Ecto neural progenitor cell (in vitro differentiated cells): Measurements from ENCODE around the gene RASAL2.

Experiments used
- DNase-seq: peaks from one replicate; pipeline ENCODE4 v3.0.0-alpha.2; 2018; ENCODE audit warnings: low spot score

Gene RASAL2

DNA sequence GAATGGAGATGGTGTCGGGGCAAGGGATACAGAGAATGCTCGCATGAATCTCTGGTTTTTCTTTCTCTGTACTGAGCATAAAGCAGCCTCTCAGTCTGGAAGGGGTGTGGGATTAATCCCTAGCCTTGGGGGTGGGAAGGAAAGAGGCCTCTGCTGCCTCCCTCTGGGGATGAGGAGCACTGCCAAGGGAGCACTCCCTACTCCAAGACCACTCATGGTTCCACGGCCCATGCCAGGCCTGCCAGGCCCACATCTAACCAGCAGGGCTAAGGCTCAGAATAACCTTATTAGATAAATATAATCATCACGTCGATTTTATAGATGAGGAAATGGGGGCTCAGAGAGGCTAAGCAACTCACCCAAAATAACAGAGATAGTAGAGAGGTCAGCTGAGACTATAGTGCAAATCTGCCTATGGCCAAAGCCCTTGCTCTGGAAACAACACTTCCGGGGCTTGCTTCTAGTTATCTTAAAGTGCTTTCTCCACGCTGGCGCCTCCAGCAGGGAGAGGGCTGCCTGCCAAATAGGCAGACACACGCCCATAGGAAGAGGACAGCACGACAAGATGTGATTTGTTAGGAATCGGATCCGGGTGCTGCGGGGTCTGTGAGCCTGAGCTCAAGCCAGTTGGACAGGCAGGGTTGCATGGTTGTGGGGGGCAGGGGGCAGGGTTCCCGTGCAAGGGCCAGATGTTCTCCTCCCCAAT lies 419.5 kb downstream of the RASAL2 start:
- DNase-seq, result no peak

DNA sequence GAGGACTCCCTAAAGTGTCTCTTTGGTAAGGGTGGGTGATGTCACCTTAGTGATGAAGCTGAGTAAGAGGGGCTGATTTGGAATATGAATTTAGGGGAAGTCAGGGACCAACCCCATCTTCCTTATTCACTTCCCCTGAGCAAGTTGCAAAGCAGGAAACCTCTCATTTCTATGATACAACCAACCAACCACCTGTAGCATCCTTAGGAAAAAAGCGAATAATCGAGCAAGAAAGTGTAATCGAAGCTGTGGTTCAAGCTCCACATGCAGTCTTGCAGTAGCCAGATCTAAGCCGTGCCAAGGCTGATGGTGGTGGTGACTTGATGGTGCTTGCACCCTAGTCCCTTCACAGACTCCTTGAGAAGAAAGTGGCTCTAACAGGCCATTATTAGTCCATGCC lies 422.2 kb downstream of the RASAL2 start:
- no peak for DNase-seq

DNA sequence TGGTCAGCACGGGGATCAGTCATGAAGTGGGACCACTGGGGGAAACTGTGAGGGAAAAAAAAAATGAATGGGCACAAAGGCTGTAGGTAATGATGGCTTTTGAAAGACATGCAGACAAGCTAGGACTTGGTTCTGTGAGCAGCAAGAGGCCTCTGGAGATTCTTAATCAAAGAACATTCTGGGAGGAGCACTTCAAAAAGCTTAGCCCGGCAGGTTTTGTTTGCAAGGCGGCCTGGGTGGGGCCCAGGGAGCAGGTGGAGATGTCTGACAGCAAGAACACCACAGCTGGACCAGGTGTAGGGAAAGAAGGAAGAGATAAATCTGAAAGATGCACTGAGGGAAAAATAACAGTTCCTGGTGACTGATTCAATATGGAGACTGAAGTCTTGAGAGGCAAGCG lies 425.0 kb downstream of the RASAL2 start:
- no peak for DNase-seq

DNA sequence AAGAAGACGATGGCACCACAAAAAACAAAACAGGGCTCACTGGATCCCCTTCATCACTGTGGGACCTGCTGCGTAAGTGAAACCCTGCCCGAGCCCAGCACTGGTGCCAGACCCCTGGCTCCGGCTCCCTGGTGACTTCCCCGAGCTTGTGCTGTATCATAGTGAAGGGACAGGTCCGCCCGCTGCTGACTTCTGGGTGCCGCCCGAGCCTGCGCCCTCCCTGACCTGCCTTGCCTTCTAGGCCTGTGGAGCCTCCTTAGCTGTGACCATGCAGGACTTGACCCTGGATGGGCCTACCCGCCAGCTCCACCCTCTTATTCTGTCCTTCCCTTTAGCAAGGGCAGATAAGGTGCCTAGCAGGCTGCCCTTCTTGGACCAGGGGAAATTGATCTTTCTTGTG lies 426.9 kb downstream of the RASAL2 start:
- DNase-seq, result no peak

DNA sequence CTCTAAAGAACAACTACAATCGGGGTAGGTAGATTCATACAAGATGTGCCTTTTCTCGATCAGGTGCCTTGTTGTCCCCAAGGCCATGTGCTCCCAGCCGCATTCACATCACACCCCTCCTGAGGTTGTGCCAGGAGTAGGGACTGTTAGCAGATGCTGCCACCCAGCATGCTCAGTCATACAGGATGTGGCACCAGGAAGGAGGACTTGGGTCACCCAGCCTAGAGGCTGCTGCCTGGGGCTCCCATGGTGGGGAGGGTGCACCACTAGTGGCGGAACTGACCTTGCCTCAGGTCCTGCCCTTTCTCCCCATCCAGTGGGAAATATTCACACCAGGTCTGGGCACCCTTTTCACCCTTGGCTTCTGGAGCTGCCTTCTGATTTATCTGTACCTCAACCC lies 427.3 kb downstream of the RASAL2 start:
- DNase-seq, result no peak

DNA sequence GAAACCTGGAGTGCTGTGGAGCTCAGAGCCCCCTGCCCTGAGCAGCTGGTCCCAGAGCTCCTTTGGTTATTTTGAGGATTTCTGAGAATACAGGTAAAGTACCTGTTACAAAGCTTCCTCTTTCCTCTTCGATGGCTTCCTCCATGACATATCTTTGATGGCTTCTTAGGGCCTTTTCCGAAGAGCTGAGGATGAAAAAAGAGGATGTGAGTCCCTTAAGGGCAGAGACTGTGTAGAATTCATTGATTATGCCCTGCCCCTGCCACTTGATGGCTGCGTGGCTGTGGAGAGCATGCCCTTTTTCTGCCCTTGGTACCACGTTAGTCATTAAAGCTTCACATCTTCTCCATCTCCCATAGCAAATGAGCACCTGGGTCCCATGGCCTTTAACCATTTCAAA lies 433.2 kb downstream of the RASAL2 start:
- no peak for DNase-seq

DNA sequence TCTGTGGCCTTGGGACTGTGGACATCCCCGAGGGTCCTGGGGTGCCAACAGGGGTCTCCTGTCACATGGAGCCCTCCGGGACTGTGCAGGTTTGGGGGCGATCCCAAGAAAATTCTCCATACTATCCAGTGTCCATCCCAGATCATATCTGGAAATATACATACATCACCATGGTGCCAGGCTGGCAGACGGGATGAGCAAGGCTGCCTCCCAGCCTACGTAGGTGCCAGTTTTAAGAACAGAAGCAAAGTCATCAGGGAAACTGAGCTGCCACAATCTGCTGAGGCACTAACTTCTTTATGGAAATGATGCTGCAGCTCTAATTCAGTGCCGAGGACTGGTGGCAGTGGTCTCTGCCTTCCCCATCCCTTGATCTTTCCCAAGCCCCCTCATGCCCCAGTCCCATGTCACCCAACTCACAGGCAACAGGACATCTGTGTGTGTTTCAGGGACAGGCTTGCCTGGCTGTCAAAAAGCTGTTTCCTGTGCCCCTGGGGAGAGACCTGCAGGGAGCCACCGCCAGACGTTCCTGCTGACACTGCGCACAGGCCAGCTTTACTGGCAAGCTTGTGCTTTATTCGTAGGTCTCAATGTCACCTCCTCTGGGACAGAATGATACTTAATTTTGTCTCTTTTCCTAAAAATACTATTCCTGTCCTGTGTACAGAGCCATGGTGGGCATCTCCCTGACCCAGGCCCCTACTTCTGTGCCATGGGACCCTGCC lies 434.5 kb downstream of the RASAL2 start:
- DNase-seq, result no peak

DNA sequence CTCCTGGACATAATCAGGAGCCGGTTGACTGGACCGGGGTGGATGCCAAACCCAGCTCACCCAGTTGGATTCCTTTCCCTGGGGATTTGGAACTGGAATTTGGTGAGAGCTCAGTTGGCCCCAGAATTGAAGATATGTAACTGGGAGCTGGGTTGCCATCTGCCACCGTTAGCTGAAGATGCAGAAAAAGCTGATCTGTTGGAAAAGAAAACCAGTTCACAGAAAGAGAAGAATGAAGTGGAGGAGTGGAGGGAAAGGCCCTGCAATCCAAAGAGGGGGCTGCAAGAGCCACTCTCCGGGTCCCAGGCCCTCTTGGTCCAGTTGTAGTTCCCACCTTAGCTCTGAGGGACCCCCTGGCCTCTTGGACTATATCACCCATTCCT lies 435.0 kb downstream of the RASAL2 start:
- no peak for DNase-seq

DNA sequence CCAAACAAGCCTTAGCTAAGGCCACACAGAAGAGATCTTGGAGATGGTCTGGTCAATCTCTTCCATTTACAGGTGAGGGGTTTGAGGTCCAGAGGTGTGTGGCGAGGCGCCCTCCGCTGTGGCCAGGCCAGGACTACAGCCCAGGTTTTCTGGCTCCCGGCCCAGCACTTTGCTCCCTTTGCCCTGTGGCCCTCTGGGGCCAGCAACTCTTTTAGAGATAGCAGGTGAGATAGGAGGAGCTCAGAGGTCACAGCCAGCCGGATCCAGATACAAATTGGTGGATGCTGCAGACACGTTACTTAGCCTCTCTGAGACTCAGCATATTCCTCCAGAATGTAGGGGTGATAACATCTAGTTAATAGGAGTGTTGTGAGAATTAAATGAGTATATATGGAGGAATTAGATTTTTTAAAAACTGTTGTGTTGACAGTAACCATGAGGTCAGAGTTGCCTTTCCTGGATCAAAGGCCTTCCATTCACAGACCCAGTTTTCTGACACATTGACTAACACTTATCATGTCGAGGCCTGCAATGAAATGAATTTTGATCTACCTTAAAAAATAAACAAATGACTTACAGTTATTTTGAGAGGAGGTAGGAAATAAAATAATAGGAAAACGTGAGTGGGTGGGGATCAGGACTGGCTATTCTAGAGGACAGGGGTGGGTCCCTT lies 435.6 kb downstream of the RASAL2 start:
- DNase-seq, result no peak

DNA sequence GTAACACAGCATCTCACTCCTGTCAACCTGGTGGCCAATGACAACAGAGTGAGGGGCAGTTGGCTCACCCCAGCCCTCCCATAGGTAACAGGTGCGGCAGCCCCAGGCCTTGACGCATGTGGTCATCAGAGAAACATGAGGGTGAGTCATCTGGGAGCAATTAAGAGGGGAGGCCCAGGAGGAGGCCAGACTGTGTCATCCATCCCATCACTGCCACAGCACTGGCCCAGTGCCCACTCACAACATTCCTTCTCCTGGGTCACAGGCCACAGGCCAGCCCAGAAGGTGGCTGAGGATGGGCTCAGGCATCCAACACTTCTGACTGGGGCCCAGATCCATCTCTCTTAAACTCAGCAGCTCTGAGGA lies 436.1 kb downstream of the RASAL2 start:
- DNase-seq, result no peak

DNA sequence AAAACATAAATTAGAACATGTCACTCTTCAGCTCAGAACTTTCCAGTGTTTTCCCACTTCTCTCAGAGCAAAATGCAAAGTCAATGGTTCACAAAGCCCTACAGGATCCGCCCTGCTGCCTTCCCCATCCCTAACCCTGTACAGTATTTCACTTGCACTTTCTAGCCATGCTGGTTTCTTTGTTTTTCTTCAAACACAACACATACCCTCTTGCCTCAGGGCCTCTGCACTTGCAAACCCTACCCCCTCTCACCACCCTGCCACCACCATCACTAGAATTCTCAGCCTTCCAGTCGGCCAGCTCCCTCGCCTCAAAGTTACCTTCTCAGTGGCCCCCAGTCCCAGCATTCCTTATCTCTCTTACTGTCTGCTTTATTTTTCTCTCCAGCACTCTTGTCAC lies 436.6 kb downstream of the RASAL2 start:
- DNase-seq, result no peak

DNA sequence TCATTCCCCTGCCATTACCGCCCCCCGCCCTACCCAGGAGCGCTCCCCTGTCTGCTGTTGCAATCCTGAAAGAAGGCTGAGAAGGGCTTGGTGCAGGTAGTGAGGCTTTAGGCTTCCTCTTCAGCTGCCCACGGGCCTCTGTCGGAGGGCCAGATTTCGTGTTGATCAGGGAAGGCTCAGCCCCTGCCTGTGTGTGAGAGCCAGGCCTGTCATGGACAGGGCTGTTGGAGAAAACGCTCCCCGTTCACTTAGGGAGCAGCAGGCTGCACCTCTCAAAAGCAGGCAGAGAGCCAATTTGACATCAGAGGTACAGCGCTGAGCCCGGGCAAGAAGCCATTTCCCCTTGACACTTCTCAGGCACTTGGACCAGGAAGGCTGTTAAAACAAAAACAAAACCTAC lies 438.0 kb downstream of the RASAL2 start:
- DNase-seq, result no peak

DNA sequence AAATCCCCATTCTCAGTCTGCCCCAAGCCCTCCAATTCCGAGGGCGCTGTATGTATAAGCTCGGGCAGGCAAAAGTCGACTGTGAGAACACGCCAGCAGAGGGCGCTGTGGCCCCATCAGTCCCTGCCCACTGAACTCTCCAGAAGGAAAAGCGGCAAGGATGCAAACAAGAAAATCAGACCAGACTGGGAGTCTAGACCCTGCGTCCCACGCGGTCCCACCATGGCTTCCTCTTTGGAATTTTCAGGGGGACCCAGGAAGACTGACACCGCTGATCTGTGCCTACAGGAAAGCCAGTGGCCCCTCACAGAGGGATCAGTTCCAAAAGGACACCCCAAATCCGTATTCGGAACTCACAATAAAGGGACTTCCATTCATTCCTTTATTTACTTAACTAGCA lies 438.5 kb downstream of the RASAL2 start:
- peak; percentile 89 for DNase-seq

DNA sequence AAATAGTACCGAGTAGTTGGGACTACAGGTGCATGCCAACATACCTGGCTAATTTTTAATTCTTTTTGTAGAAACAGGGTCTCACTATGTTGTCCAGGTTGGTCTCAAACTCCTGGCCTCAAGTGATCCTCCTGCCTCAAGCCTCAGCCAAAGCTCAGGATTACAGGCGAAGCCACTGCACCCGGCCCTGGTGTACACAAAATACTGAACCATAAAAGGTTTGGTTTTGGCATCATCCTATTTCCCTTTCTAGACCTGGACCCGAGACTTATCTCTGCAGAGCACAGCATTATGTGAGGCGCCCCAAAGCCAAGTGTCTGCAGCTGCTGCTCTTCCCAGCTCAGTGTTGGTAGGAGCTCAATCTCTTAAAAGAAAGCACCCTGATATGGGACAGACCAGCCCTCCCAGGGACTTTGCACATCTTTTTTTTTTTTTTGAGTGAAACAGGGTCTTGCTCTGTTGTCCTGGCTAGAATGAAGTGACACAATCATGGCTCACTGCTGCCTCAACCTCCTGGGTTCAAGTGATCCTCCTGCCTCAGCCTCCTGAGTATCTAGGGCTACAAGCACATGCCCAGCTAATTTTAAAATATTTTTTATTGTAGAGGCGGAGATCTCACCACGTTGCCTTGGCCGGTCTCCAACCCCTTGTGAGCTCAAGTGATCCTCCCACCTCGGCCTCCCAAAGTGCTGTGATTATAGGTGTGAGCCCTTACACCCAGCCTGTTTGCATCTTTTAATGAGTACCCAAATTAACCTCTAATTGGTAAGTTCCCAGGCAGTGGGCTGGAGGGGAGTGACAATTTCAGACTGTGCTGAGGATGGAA lies 439.4 kb downstream of the RASAL2 start:
- no peak for DNase-seq
